Glomerular endothelial cell (primary cell): ENCODE data around the gene ENPEP. TPM values are rescaled to one million over a fixed set of nuclear protein-coding genes. Genes with fewer than 3 reads are reported as not detected.
"Not testable (repeated sequence)": the region's sequence is repeated elsewhere in the genome, so short reads cannot be mapped to it uniquely, and the experiment has no call there.

ENCODE experiments used
- DNase-seq: peaks from one replicate; pipeline ENCODE4 v3.0.0-alpha.2; 2011; ENCODE audit warnings: low read depth, low spot score; ENCODE audit errors: extremely low read depth
- total RNA-seq: library from RNA; depleted of rRNA; stranded (reverse); fragments of >200 nt; gene quantifications from 2 replicates; pipeline ENCODE4 v1.2.3, GENCODE V29; 2015

The ENPEP gene
- total RNA-seq, 1 donor from 2014 or later, result 0.99 TPM

DNA sequence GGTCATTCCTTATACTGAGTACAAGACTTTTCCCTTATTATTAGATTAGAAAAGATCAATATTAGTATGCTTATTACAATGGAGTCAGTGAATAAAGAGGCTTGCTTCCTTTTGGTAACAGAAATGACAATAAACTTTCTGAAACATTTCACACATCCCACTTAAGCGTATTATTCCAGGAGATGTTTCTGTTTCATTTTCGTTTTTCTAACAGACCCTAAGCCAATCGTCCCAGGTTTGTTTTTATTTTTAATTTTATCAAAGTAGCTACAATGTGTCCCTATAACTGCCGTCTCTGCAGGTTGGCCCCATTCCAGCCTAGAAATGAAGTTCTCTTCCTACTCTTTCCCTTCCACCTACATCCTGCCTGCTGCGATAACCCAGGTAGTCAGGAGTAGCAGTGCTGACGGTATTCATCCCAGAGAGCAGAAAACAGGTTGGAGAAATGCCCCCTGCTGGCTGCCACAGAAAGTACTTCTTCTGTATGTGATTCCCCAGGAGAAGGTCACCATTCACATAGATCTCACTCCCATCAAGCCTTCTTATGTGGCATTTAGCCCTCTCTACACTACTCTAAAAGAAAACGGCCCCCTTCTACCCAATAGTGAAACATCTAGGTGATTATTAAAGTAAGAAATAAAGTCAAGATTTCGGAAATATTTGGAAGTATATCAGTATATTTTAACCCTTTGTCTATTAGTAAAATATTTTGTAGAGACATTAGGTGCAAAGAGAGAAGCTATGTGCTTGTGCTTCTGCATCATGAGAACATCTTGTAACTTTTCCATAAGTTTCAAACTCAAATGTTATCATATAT lies 40.4 kb downstream of the ENPEP start:
- peak; percentile 63 for DNase-seq

DNA sequence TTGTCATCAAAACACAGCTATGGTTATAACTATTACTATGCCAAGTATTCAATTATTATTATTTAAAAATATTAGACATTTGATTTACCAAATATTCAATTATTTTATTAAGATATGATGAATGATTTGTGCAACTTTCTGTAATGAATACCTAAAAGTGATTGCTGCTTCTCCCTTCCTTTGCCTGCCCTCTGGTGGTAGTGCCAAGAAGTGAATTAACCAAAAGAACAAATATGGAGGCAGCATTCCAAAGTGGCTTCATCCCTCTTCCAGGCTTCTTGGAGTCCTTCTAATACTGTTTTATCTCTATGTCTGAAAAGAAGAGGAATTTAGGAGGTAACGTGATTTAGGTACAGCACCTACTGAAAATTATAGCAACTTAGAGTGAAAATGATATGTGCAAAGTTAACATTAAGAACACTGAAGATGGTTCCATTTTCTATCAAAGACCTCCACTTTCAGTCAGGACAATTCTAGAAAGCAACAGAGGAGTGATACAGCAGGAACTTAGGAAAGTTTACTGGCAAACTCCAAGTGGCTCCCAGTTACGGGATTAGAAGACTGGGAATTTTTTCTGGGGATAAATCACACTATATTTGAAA lies 43.0 kb downstream of the ENPEP start:
- no peak for DNase-seq

GRCh38 chr4:110520886-110521285 lies 44.9 kb downstream of the ENPEP start:
- DNase-seq, result no peak

DNA sequence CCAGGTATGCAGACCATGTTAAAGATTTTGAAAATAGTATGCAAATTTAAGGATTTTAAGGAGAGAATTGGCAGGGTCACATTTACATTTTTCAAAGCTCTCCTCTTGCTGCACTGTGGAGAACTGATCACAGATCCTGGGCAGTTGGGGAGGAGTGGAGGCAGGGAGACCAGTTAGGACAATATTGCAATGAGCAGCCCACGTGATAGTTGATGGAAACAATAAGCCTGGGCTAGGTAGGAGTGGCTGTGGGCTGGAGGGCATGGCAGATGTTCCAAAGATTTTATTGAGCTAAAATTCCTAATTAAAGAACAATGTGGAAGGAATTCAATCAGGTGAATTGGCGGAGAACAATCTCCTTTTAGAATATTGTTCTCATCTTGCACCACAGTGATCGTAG lies 50.6 kb downstream of the ENPEP start:
- DNase-seq, result no peak

DNA sequence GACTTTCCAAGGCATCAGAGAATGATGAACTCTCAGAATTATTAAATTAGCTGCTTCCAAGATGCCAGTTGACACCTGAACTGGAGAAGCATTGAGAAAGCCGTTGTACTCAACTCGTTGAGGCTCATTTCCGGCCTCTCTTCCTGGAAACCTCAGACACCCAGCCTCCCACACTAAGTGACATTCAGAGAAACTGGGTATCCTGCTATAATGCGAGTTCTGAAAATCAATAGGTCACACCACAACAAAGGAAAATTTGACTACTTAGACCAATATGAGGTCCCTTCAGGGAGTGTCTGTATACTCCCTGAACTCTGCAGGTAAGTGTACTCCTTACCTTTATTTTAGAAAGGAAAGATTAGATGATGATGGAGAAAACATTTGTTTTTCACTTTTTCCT lies 51.2 kb downstream of the ENPEP start:
- no peak for DNase-seq

DNA sequence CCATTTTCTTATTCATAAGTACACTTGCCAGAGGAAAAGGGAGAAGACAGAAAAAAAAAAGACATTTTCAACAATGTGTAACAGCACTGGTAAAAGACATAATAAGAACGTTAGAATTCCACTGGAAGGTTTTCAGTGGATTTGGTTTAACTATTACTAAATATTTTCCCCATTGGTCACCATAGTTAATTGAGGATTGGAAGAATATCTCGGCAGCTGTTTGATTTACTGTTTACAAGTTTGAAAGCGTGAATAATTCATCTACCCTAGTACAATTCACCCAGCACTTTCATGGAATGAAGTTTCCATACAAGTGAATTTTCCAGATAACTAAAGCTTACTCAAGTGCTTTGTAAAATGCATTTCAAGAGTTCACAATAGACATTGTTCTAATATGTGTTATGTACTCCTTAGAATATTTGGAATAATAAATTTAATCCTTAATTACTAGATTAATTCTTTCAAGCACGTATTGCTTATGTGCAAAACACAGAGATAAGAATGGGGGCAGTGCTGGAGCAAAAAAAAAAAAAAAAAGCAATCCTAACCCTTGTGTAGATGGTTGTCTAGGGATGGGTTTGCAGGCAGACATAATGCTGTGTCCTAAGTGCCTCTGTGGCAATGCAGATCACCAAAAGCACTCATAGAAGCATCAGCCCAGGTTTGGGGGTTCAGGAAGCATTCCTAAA lies 57.1 kb downstream of the ENPEP start:
- no peak for DNase-seq

- DNase-seq, result no peak
Measured at GRCh38 chr4:110533590-110533910, 57.6 kb downstream of the ENPEP start.

GRCh38 chr4:110533940-110534339 lies 58.0 kb downstream of the ENPEP start:
- DNase-seq, result peak; percentile 96

DNA sequence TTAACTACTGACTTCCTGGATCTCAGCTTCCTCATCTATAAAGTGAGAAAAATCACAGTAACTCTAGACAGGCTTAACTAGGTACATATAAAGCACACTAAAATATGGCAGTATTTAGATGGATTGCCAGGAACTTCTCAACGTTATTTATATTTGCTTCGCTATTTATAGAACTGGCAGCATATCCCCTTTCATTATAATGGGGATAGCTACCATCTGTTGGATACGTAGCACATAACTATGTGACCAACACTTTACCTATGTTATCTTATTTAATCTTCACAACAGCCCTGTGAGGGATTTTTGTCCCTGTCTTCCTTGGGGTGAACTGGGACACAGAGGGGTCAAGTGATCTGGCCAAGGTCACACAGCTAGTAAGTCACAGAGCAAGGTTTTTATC lies 64.6 kb downstream of the ENPEP start:
- DNase-seq, result no peak

DNA sequence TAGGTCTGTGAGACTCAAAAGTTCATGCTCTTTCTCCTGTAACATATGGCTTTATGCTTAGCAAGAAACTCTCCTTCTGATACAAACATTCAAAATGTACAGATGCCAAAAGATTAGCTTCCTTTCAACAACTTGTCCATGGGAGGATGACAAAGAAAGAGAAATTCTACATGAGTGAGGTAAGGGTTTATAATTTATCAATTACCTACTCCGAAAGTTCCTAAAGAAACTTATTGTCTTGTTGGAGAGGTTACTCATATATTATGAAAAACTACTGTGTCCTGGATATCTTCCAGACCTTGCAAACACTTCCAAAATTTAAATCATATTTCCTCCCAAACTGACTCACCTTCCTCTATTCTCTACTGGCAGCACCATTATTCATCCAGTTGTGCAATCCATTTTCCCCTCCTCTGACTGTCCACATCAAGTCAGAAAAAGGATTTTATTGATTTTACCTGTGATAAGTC lies 65.1 kb downstream of the ENPEP start:
- DNase-seq, result peak; percentile 72

DNA sequence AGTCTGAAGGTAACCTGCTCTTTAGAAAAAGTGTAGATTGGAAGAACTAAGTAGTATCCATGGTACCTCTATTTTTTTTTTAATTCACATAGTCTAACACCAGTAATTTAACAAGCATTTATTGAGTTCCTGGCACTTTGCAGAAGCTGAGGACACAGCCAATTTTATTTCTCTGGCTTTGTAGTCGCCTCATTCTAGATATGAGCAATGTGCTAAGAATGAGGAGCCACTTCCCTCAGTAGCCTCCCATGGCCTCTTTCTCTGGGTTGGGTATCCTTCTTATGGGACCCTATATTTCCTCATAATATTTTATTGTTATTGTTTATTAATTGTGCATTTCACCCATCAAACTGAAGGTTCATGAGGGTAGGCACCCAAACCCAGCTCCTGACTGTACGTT lies 67.6 kb downstream of the ENPEP start:
- no peak for DNase-seq

- no peak for DNase-seq
Measured at GRCh38 chr4:110544594-110544993, 68.6 kb downstream of the ENPEP start.

DNA sequence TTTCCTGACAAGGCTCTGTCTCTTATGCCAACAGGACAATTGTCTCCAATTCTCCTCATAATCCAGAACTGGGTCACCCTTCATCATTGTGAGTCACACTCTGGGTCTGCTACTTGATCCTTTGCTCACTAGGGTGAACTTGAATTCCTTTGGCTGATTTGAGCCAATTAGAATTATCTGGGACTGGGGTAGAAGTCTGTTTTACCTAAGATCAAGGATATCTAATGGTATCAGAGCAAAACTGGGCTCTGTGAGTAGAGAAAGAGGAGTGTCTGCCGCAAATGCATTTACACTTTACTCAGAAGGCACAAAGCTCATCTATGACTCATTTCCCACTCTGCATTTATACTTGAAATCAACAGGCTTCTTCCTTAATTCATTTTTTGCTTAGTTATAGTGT lies 74.3 kb downstream of the ENPEP start:
- no peak for DNase-seq

- no peak for DNase-seq
Measured at GRCh38 chr4:110553197-110553596, 77.2 kb downstream of the ENPEP start.

DNA sequence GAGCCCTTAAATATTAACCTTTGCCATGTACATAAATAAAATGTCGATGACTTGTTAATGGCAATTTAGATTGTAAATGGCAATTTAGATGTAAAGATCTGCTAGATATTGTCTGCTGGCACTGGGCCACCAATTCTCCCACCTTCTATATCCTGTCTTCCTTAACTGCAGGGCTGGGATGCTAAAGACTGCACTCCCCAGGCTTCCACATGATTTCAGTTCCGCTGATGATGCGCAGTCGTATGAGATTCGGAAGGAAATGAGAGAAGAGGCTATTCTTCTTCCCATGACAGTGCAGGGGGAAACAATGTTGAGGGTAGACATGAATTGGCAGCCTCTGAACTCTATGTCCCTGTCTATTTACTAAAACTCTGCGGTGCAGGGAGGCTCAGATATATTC lies 91.3 kb downstream of the ENPEP start:
- DNase-seq, result no peak

- not testable (repeated sequence) for DNase-seq
Measured at GRCh38 chr4:110576696-110577095, 100.7 kb downstream of the ENPEP start.

DNA sequence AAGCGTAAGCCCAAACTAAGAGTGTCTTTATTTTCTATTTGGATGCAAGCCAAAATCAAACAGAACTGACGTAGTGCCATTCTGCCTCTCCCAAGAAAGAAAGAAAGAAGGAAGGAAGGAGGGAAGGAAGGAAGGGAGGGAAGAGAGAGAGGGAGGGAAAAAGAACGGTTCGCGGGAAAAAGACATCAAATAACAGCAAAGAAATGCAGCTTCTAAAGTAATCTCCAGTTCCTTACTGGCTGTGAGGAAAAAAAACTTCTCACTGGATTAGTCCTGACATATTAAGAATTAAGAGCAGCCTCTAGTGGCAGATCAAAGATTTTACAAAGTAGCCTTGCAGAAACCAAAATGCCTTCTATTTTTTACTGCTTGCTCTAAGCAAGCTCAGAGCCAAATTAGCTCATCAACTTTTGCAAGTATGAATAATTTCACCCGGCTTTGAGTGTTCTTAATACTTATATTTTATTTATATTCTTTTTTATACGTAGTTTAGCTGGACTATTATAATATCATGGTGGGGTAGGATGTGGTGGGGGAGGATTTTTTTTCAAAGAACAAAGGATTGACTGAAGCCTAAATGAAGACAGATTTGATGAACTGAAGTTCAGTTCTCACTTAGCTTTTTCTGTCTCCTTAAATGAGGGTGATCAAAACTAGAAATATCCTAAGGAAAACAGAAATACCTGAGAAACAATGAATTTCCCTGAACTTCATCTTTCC lies 110.3 kb downstream of the ENPEP start:
- peak; percentile 45 for DNase-seq

GRCh38 chr4:110587666-110588285 lies 111.8 kb downstream of the ENPEP start:
- no peak for DNase-seq

DNA sequence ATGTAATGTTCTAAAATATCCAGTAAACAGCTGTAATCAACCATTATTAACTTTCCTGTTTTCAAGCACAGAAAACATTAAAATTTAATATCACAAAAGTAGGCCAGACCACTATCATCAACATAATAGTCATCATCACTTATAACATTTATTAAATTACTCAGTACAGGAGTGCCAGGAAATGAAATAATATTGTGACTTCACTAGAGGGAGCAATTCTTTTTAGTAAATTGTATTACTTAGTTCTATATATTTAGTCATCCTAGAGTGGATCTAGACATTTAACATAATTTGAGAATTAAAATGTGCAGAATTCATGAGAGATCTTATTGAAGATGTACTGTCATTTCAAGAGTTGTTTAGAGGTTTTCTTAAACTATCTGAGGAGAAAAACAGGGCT lies 113.3 kb downstream of the ENPEP start:
- no peak for DNase-seq

- no peak for DNase-seq
Measured at GRCh38 chr4:110595583-110595982, 119.6 kb downstream of the ENPEP start.

- DNase-seq, result no peak
Measured at GRCh38 chr4:110596431-110596830, 120.5 kb downstream of the ENPEP start.
